B cell (primary cell): ENCODE results near the gene ORMDL2.

Experiments
- EZH2 ChIP-seq: IDR thresholded peaks from 2 replicates; pipeline ENCODE4 v1.6.1; 2012; ENCODE audit warnings: borderline replicate concordance, low read depth, mild to moderate bottlenecking, moderate library complexity, low read length; ENCODE audit not compliant: insufficient read depth, poor library complexity, severe bottlenecking
- TF ChIP-seq, protein P1 (sequence below): fragments of 200-600 bp; IDR thresholded peaks from one replicate; pipeline ENCODE4 v1.8.0; 2022; ENCODE audit warnings: antibody characterized with exemption, mild to moderate bottlenecking

DNA sequence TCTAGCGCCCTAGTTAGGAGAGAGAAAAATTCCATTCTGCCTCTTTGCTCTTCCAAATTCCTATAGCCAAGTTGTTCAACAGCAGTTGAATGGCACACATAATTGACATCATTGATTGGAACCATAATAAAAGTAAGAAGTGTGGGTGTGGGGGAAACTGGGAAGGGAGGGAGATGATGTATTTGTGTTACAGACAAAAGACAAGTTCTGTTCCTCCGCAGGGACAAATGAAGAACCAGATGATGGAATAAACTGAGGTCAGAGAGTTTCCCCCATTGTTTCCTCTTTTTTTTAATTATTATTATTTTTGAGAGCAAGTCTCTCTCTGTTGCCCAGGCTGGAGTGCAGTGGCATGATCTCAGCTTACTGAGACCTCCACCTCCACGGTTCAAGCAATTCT, 40.0 kb upstream of the ORMDL2 start:
- TF ChIP-seq, protein P1, sequence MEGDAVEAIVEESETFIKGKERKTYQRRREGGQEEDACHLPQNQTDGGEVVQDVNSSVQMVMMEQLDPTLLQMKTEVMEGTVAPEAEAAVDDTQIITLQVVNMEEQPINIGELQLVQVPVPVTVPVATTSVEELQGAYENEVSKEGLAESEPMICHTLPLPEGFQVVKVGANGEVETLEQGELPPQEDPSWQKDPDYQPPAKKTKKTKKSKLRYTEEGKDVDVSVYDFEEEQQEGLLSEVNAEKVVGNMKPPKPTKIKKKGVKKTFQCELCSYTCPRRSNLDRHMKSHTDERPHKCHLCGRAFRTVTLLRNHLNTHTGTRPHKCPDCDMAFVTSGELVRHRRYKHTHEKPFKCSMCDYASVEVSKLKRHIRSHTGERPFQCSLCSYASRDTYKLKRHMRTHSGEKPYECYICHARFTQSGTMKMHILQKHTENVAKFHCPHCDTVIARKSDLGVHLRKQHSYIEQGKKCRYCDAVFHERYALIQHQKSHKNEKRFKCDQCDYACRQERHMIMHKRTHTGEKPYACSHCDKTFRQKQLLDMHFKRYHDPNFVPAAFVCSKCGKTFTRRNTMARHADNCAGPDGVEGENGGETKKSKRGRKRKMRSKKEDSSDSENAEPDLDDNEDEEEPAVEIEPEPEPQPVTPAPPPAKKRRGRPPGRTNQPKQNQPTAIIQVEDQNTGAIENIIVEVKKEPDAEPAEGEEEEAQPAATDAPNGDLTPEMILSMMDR: no peak
- no peak for TF ChIP-seq EZH2
